ENCODE data around the gene ALG5. TPM values are rescaled to one million over a fixed set of nuclear protein-coding genes. Genes with fewer than 3 reads are reported as not detected.
A peak's percentile ranks its signal among the peaks of the same experiment; 100 is the strongest.

The ALG5 gene
- total RNA-seq, 1 donor from 2014 or later, result 24.0 TPM

GRCh38 chr13:36986462-36987240 is 12.5 kb downstream of the ALG5 start:
- H3K9me3 Mint-ChIP-seq, result no peaks in the 10 kb centered on the region
- CTCF ChIA-PET, result no interaction called here
- TF ChIP-seq CTCF (IDR thresholded peaks at IDR 0.05), result no peak
- DNase-seq (no peak), ATAC-seq (ENCODE audit: low read depth) (no peak)
- H3K4me3 Mint-ChIP-seq, result no peak overlapping the region
- no peak overlapping the region for H3K27ac Mint-ChIP-seq
- POLR2A ChIA-PET, result interaction anchor here (0.6 kb wide), 1 partner anchor 13 kb away, joined by 7 read pairs; the partner anchor contains the start of gene ALG5
- intact Hi-C loops (cut with micrococcal nuclease), result no loop called here
- H3K27me3 Mint-ChIP-seq, result no peaks in the 10 kb centered on the region
- peaks cover 87% of the 10 kb centered on the region for H3K36me3 Mint-ChIP-seq (ENCODE audit: low read depth)
- H3K4me1 Mint-ChIP-seq, result no peaks in the 10 kb centered on the region

GRCh38 chr13:36981156-36981743 is 17.9 kb downstream of the ALG5 start:
- H3K4me1 Mint-ChIP-seq, result no peaks in the 10 kb centered on the region
- ATAC-seq (ENCODE audit: low read depth), result peak; percentile 34
- H3K27me3 Mint-ChIP-seq, result no peaks in the 10 kb centered on the region
- DNase-seq, result no peak
- TF ChIP-seq CTCF (IDR thresholded peaks at IDR 0.05), result no peak
- intact Hi-C loops (cut with micrococcal nuclease), result loop anchor here (1.0 to 5.0 kb wide), 6 partner anchors 123 to 698 kb away; partner anchors contain the start of gene SPART
- no peaks in the 10 kb centered on the region for H3K9me3 Mint-ChIP-seq
- peaks cover 50% of the 10 kb centered on the region for H3K36me3 Mint-ChIP-seq (ENCODE audit: low read depth)
- H3K4me3 Mint-ChIP-seq, result no peak overlapping the region
- CTCF ChIA-PET, result interaction anchor here (0.5 to 2.9 kb wide), 10 partner anchors 10 to 698 kb away, joined by 3 to 30 read pairs (median 5); no protein-coding TSS in a partner anchor
- no peak overlapping the region for H3K27ac Mint-ChIP-seq
- POLR2A ChIA-PET, result interaction anchor here (0.7 kb wide), 1 partner anchor 19 kb away, joined by 5 read pairs; no protein-coding TSS in a partner anchor

- Mint-ChIP-seq H3K36me3 (ENCODE audit: low read depth) (peaks cover 48% of the 10 kb centered on the region), H3K9me3 (no peaks in the 10 kb centered on the region), H3K27me3 (no peaks in the 10 kb centered on the region), H3K4me3 (no peak overlapping the region), H3K27ac (no peak overlapping the region), H3K4me1 (no peaks in the 10 kb centered on the region)
- intact Hi-C loops (cut with micrococcal nuclease), result loop anchor here (2.0 to 5.0 kb wide), 3 partner anchors 165 to 632 kb away; partner anchors contain the start of gene SPART
- DNase-seq, result no peak
- no peak for TF ChIP-seq CTCF (IDR thresholded peaks at IDR 0.05)
- CTCF ChIA-PET, result interaction anchor here (1.3 kb wide), 1 partner anchor 165 kb away, joined by 4 read pairs; no protein-coding TSS in a partner anchor
- POLR2A ChIA-PET, result no interaction called here
- no peak for ATAC-seq (ENCODE audit: low read depth)
These were observed 19.6 kb downstream of the ALG5 start for GRCh38 chr13:36979361-36980050.

- Mint-ChIP-seq H3K4me1 (peaks cover 12% of the 10 kb centered on the region), H3K4me3 (no peak overlapping the region), H3K27ac (no peak overlapping the region), H3K36me3 (ENCODE audit: low read depth) (peaks cover 39% of the 10 kb centered on the region), H3K27me3 (no peaks in the 10 kb centered on the region), H3K9me3 (no peaks in the 10 kb centered on the region)
- ChIA-PET CTCF (no interaction called here), POLR2A (no interaction called here)
- DNase-seq (no peak), ATAC-seq (ENCODE audit: low read depth) (no peak)
- intact Hi-C loops (cut with micrococcal nuclease), result no loop called here
- no peak for TF ChIP-seq CTCF (IDR thresholded peaks at IDR 0.05)
These were observed 24.0 kb downstream of the ALG5 start for GRCh38 chr13:36975172-36975571.

Data from activated B cell treated with CpG ODN at 0.5 μM for 24 hours (primary cell).